Measurements from ENCODE around the gene NRN1L.

The NRN1L gene

DNA sequence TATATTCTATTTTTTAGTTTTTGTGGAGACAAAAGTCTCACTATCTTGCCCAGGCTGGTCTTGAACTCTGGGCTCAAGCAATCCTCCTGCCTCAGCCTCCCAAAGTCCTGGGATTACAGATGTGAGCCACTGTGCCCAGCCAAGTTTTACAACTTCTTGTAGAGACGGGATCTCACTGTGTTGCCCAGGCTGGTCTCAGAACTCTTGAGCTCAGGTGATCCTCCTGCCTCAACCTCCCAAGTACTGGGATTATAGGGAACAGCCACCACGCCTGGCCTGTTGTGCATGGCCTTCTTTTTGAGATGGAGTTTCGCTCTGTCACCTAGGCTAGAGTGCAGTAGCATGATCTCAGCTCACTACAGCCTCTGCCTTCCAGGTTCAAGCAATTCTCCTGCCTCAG is 31.0 kb upstream of the NRN1L start:
- no peak overlapping the region for H3K4me2 ChIP-seq (ENCODE audit: low read length)
- H3K4me3 ChIP-seq (ENCODE audit: low read depth, low read length, poor library complexity, severe bottlenecking) = no peak overlapping the region
- no peaks in the 10 kb centered on the region for H3F3A ChIP-seq (ENCODE audit: insufficient read depth, low read length)
- no peak overlapping the region for H3K27ac ChIP-seq (ENCODE audit: low read depth, low read length, poor library complexity, severe bottlenecking)
- no peak overlapping the region for H2AFZ ChIP-seq (ENCODE audit: low read length)
- H3K79me2 ChIP-seq (ENCODE audit: insufficient read depth, low read length) = peaks cover 74% of the 10 kb centered on the region
- H3K9me3 ChIP-seq (ENCODE audit: low read length) = no peaks in the 10 kb centered on the region
- H3K36me3 ChIP-seq (ENCODE audit: insufficient read depth, low read length) = peaks cover 6% of the 10 kb centered on the region
- TF ChIP-seq EZH2 (IDR thresholded peaks at IDR 0.05; ENCODE audit: borderline replicate concordance, low read length) = no peak
- TF ChIP-seq, protein P1, sequence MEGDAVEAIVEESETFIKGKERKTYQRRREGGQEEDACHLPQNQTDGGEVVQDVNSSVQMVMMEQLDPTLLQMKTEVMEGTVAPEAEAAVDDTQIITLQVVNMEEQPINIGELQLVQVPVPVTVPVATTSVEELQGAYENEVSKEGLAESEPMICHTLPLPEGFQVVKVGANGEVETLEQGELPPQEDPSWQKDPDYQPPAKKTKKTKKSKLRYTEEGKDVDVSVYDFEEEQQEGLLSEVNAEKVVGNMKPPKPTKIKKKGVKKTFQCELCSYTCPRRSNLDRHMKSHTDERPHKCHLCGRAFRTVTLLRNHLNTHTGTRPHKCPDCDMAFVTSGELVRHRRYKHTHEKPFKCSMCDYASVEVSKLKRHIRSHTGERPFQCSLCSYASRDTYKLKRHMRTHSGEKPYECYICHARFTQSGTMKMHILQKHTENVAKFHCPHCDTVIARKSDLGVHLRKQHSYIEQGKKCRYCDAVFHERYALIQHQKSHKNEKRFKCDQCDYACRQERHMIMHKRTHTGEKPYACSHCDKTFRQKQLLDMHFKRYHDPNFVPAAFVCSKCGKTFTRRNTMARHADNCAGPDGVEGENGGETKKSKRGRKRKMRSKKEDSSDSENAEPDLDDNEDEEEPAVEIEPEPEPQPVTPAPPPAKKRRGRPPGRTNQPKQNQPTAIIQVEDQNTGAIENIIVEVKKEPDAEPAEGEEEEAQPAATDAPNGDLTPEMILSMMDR (IDR thresholded peaks at IDR 0.05; ENCODE audit: low read length) = no peak
- no peaks in the 10 kb centered on the region for H3K4me1 ChIP-seq (ENCODE audit: insufficient read depth, low read length, severe bottlenecking)
- H3K27me3 ChIP-seq (ENCODE audit: insufficient read depth, low read length) = no peaks in the 10 kb centered on the region
- no peaks in the 10 kb centered on the region for H3K9me2 ChIP-seq (ENCODE audit: low read depth, low read length)
- H4K20me1 ChIP-seq (ENCODE audit: insufficient read depth, low read length) = no peaks in the 10 kb centered on the region
- no peak overlapping the region for H3K9ac ChIP-seq (ENCODE audit: low read length)

DNA sequence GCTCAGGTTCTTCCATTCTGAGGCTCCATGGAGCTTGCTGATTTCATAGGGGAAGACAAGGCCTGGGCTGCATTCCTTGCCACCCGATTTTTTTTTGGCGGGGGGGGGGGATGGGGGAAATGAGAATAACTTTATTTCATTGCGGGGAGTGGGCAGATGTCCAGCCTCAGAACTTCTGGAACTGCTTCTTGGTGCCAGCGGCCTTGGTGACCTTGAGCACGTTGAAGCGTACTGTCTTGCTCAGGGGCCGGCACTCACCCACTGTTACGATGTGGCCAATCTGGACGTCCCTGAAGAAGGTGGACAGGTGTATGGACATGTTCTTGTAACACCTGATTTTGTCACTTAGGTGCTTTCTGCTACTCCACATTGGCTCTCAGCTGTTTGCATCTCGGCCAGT is 28.9 kb upstream of the NRN1L start:
- H4K20me1 ChIP-seq (ENCODE audit: insufficient read depth, low read length) = no peaks in the 10 kb centered on the region
- no peaks in the 10 kb centered on the region for H3F3A ChIP-seq (ENCODE audit: insufficient read depth, low read length)
- H2AFZ ChIP-seq (ENCODE audit: low read length) = no peak overlapping the region
- TF ChIP-seq, protein P1 (IDR thresholded peaks at IDR 0.05; ENCODE audit: low read length) = no peak
- TF ChIP-seq EZH2 (IDR thresholded peaks at IDR 0.05; ENCODE audit: borderline replicate concordance, low read length) = no peak
- no peak overlapping the region for H3K4me2 ChIP-seq (ENCODE audit: low read length)
- no peaks in the 10 kb centered on the region for H3K27me3 ChIP-seq (ENCODE audit: insufficient read depth, low read length)
- no peak overlapping the region for H3K27ac ChIP-seq (ENCODE audit: low read depth, low read length, poor library complexity, severe bottlenecking)
- H3K9me2 ChIP-seq (ENCODE audit: low read depth, low read length) = no peaks in the 10 kb centered on the region
- no peaks in the 10 kb centered on the region for H3K4me1 ChIP-seq (ENCODE audit: insufficient read depth, low read length, severe bottlenecking)
- peaks cover 8% of the 10 kb centered on the region; the same call in 1 of the 2 replicates for H3K36me3 ChIP-seq (ENCODE audit: insufficient read depth, low read length)
- H3K9me3 ChIP-seq (ENCODE audit: low read length) = no peaks in the 10 kb centered on the region
- H3K79me2 ChIP-seq (ENCODE audit: insufficient read depth, low read length) = peaks cover 72% of the 10 kb centered on the region
- H3K4me3 ChIP-seq (ENCODE audit: low read depth, low read length, poor library complexity, severe bottlenecking) = no peak overlapping the region
- H3K9ac ChIP-seq (ENCODE audit: low read length) = no peak overlapping the region

DNA sequence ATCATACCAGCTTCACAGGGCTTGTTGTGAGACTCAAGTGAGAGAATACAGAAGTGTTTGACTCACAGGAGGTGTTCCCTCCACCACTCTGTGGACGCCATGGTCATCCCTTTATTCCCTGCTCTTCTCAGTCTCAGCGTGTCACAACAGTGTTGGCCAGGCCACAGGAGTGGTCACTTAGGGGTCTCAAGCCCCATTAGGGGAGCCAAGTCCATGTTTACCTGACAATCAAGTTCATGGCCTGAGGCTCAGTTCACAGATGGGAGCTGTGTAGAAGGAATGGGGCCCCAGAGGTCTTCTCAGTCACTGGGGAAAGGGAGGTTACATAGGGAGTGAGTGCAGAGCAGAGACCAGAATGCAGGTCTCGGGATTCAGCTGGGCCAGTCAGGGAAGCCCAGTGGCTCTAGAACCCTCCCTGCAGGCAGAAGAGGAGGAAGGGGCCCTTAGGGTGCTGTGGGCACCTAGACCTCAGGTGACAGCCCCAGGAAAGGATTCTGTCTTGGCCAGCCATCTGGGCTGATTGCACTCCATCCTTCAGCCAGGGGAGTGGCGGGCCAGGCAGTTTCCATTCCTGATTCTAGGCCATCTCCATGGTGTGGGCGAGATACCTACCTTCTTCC is 27.6 kb upstream of the NRN1L start:
- peaks cover 80% of the 10 kb centered on the region for H3K79me2 ChIP-seq (ENCODE audit: insufficient read depth, low read length)
- no peak overlapping the region for H3K9ac ChIP-seq (ENCODE audit: low read length)
- peaks cover 19% of the 10 kb centered on the region; the same call in 1 of the 2 replicates for H3K36me3 ChIP-seq (ENCODE audit: insufficient read depth, low read length)
- TF ChIP-seq EZH2 (IDR thresholded peaks at IDR 0.05; ENCODE audit: borderline replicate concordance, low read length) = no peak
- TF ChIP-seq, protein P1 (IDR thresholded peaks at IDR 0.05; ENCODE audit: low read length) = no peak
- H2AFZ ChIP-seq (ENCODE audit: low read length) = no peak overlapping the region
- no peak overlapping the region for H3K27ac ChIP-seq (ENCODE audit: low read depth, low read length, poor library complexity, severe bottlenecking)
- H3K9me3 ChIP-seq (ENCODE audit: low read length) = no peaks in the 10 kb centered on the region
- no peaks in the 10 kb centered on the region for H3K9me2 ChIP-seq (ENCODE audit: low read depth, low read length)
- H3K27me3 ChIP-seq (ENCODE audit: insufficient read depth, low read length) = no peaks in the 10 kb centered on the region
- no peak overlapping the region for H3K4me2 ChIP-seq (ENCODE audit: low read length)
- no peaks in the 10 kb centered on the region for H3F3A ChIP-seq (ENCODE audit: insufficient read depth, low read length)
- H3K4me1 ChIP-seq (ENCODE audit: insufficient read depth, low read length, severe bottlenecking) = no peaks in the 10 kb centered on the region
- no peak overlapping the region for H3K4me3 ChIP-seq (ENCODE audit: low read depth, low read length, poor library complexity, severe bottlenecking)
- H4K20me1 ChIP-seq (ENCODE audit: insufficient read depth, low read length) = no peaks in the 10 kb centered on the region

Measured in OCI-LY1 (cell line).